ENCODE results near the gene NAA25. TPM values are rescaled to one million over a fixed set of nuclear protein-coding genes. Genes with fewer than 3 reads are reported as not detected.

The NAA25 gene
- total RNA-seq, 5 donors from 2014 or later (not counting 1 experiment from before 2014, with no cell fraction given), result 25.0 to 41.6 (median 31.0) TPM

GRCh38 chr12:112096070-112096469 is 12.5 kb downstream of the NAA25 start:
- Histone ChIP-seq H3K36me3 (ENCODE audit: control insufficient read depth in 2 of 2, extremely low read depth in 1 of 2, insufficient read depth in 1 of 2, low read length in 1 of 2) (peaks cover 3 to 38% of the 10 kb centered on the region in 2 donors), H3K4me1 (ENCODE audit: control insufficient read depth in 1 of 2, extremely low read depth in 1 of 2, insufficient read depth in 2 of 2, low read length in 2 of 2) (no peaks in the 10 kb centered on the region), H3K27me3 (replicated peaks in 1 of 2; ENCODE audit: control insufficient read depth in 2 of 2, extremely low read depth in 1 of 2, insufficient read depth in 2 of 2, low read length in 1 of 2) (no peaks in the 10 kb centered on the region), H3K4me3 (ENCODE audit: control insufficient read depth in 1 of 2, extremely low read depth in 1 of 2, low read length in 1 of 2) (no peak overlapping the region), H3K9me3 (no peaks in the 10 kb centered on the region), H3K27ac (ENCODE audit: low read length) (no peak overlapping the region)
- Mint-ChIP-seq H3K4me1 (peaks cover 28 to 34% (median 32%) of the 10 kb centered on the region in 3 donors), H3K27ac (peak overlapping the region in 1 of 2 donors; percentile 76), H3K4me3 (no peak overlapping the region), H3K9me3 (no peaks in the 10 kb centered on the region), H3K27me3 (no peaks in the 10 kb centered on the region), H3K36me3 (peaks cover 21% of the 10 kb centered on the region)
- ATAC-seq (replicated peaks in 1 of 4) (no peak), DNase-seq (no peak)
- POLR2A ChIA-PET, result no interaction called here
- CTCF ChIA-PET, result interaction anchor here in 1 of 2 donors (0.6 kb wide), 1 partner anchor 23 kb away, joined by 3 read pairs; no protein-coding TSS in a partner anchor

DNA sequence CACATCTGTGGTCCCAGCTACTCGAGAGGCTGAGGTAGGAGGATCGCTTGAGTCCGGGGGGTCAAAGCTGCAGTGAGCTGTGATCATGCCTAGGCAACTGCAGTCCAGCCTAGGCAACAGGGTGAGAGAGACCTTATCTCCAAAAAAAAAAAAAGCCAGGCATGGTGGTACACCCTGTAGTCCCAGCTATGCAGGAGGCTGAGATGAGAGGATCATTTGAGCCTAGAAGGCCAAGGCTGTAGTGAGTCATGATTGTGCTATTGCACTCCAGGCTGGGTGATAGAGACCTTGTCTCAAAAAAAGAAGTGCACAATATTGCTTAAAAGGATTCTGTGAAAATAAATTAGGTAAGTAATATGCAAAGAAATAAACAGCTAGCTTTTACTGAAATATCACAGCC is 17.0 kb downstream of the NAA25 start:
- Histone ChIP-seq H3K27ac (ENCODE audit: low read length) (no peak overlapping the region), H3K9me3 (no peaks in the 10 kb centered on the region), H3K36me3 (ENCODE audit: control insufficient read depth in 2 of 2, extremely low read depth in 1 of 2, insufficient read depth in 1 of 2, low read length in 1 of 2) (peaks cover 0 to 44% of the 10 kb centered on the region in 2 donors), H3K4me3 (ENCODE audit: control insufficient read depth in 1 of 2, extremely low read depth in 1 of 2, low read length in 1 of 2) (no peak overlapping the region), H3K4me1 (ENCODE audit: control insufficient read depth in 1 of 2, extremely low read depth in 1 of 2, insufficient read depth in 2 of 2, low read length in 2 of 2) (no peaks in the 10 kb centered on the region), H3K27me3 (replicated peaks in 1 of 2; ENCODE audit: control insufficient read depth in 2 of 2, extremely low read depth in 1 of 2, insufficient read depth in 2 of 2, low read length in 1 of 2) (no peaks in the 10 kb centered on the region)
- CTCF ChIA-PET, result interaction anchor here in 1 of 2 donors (0.6 kb wide), 1 partner anchor 9 kb away, joined by 5 read pairs; no protein-coding TSS in a partner anchor
- no peaks in the 10 kb centered on the region for H3K27me3 Mint-ChIP-seq
- no peak overlapping the region for H3K4me3 Mint-ChIP-seq
- POLR2A ChIA-PET, result interaction anchor here (0.6 to 0.7 kb wide), 2 partner anchors 61 to 133 kb away, joined by 3 read pairs; no protein-coding TSS in a partner anchor
- H3K9me3 Mint-ChIP-seq, result no peaks in the 10 kb centered on the region
- DNase-seq (no peak), ATAC-seq (replicated peaks in 1 of 4) (no peak)
- WGBS (ENCODE audit: insufficient coverage), result 100% methylated on average over 3 of the region's 3 CpGs
- H3K36me3 Mint-ChIP-seq, result peaks cover 26% of the 10 kb centered on the region
- peaks cover 23 to 24% (median 23%) of the 10 kb centered on the region in 3 donors for H3K4me1 Mint-ChIP-seq
- no peak overlapping the region for H3K27ac Mint-ChIP-seq

DNA sequence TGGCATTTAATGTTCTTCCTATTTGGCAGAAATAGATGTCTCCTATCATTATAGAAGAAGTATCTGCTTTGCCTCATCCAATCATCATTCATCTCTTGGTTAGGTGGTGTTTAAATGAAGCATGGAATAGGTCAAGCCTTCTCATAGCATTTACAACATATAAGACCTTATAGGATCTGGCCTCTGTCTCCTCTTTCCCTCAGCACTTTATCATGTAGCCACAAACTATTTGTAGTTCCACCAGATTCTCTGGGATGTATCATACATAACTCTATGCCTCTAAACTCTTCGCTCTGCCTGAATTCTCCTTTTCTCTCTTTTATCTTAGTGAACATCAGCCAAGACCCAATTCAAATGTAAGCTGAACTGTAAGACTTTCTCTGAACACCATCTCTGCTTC is 20.7 kb downstream of the NAA25 start:
- ChIA-PET CTCF (interaction anchor here in 1 of 2 donors (0.7 kb wide), 1 partner anchor 13 kb away, joined by 3 read pairs; no protein-coding TSS in a partner anchor), POLR2A (interaction anchor here in 1 of 2 donors (0.6 kb wide), 1 partner anchor 10 kb away, joined by 9 read pairs; no protein-coding TSS in a partner anchor)
- Histone ChIP-seq H3K4me3 (ENCODE audit: control insufficient read depth in 1 of 2, extremely low read depth in 1 of 2, low read length in 1 of 2) (no peak overlapping the region), H3K4me1 (ENCODE audit: control insufficient read depth in 1 of 2, extremely low read depth in 1 of 2, insufficient read depth in 2 of 2, low read length in 2 of 2) (no peaks in the 10 kb centered on the region), H3K9me3 (no peaks in the 10 kb centered on the region), H3K27me3 (replicated peaks in 1 of 2; ENCODE audit: control insufficient read depth in 2 of 2, extremely low read depth in 1 of 2, insufficient read depth in 2 of 2, low read length in 1 of 2) (no peaks in the 10 kb centered on the region), H3K36me3 (ENCODE audit: control insufficient read depth in 2 of 2, extremely low read depth in 1 of 2, insufficient read depth in 1 of 2, low read length in 1 of 2) (peaks cover 8 to 41% of the 10 kb centered on the region in 2 donors), H3K27ac (ENCODE audit: low read length) (no peak overlapping the region)
- no peak for ATAC-seq (replicated peaks in 1 of 4)
- H3K36me3 Mint-ChIP-seq, result peaks cover 34% of the 10 kb centered on the region
- 100% methylated on average over 1 of the region's 1 CpG for WGBS (ENCODE audit: insufficient coverage)
- no peaks in the 10 kb centered on the region for H3K9me3 Mint-ChIP-seq
- H3K27ac Mint-ChIP-seq, result peak overlapping the region in 1 of 2 donors; percentile 11
- no peak overlapping the region for H3K4me3 Mint-ChIP-seq
- DNase-seq, result no peak
- peaks cover 12 to 17% (median 15%) of the 10 kb centered on the region in 3 donors for H3K4me1 Mint-ChIP-seq
- no peaks in the 10 kb centered on the region for H3K27me3 Mint-ChIP-seq

DNA sequence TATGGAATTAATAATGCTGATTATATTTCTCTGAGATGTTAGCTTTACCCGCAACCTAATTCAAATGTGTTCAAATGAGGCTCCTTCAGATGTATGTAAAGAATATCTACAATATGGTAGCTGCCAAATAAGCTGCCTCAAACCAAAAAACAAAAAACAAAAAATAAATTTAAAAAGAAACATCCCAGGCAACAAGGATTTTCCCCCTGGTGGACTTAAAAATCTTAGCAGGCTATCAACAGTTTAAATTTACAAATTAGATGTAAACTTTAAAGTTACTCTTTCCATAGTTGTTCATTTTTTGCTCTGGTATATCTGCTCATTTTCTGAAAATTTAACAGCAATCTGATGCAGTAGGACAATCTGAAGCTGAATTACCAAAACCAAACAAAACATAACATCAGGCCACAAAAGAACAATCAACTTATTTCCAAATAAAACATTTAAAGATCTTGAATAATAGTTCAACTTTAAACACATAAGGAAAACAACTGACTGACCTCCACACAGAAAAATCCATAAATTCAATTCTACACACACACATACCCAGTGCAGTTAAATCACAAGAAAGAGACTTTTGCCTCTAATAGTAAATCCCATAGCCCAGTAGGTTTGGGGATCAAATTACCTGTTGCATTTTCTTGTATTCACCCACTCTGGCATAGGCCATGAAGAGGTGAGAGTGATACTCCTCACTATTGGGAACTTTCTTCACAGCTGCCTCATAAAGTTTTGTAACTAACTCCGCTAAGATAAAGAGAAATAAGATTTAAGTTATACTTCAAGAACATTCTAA is 21.3 kb downstream of the NAA25 start:
- H3K4me3 ChIP-seq (ENCODE audit: control insufficient read depth in 1 of 2, extremely low read depth in 1 of 2, low read length in 1 of 2), result no peak overlapping the region
- WGBS (ENCODE audit: insufficient coverage), result no CpG with 5 or more reads among the region's 2 CpGs
- Mint-ChIP-seq H3K27ac (peak overlapping the region in 1 of 2 donors; percentile 11), H3K27me3 (no peaks in the 10 kb centered on the region), H3K36me3 (peaks cover 37% of the 10 kb centered on the region), H3K4me3 (no peak overlapping the region), H3K9me3 (no peaks in the 10 kb centered on the region), H3K4me1 (peaks cover 12 to 17% (median 15%) of the 10 kb centered on the region in 3 donors)
- H3K9me3 ChIP-seq, result no peaks in the 10 kb centered on the region
- CTCF ChIA-PET, result interaction anchor here in 1 of 2 donors (0.7 to 0.9 kb wide), 3 partner anchors 8 to 531 kb away, joined by 3 to 5 read pairs (median 3); no protein-coding TSS in a partner anchor
- no peak overlapping the region for H3K27ac ChIP-seq (ENCODE audit: low read length)
- no peaks in the 10 kb centered on the region for H3K4me1 ChIP-seq (ENCODE audit: control insufficient read depth in 1 of 2, extremely low read depth in 1 of 2, insufficient read depth in 2 of 2, low read length in 2 of 2)
- DNase-seq (no peak), ATAC-seq (replicated peaks in 1 of 4) (no peak)
- no peaks in the 10 kb centered on the region for H3K27me3 ChIP-seq (replicated peaks in 1 of 2; ENCODE audit: control insufficient read depth in 2 of 2, extremely low read depth in 1 of 2, insufficient read depth in 2 of 2, low read length in 1 of 2)
- POLR2A ChIA-PET, result interaction anchor here in 1 of 2 donors (0.6 kb wide), 4 partner anchors 22 to 140 kb away, joined by 4 to 6 read pairs (median 4); no protein-coding TSS in a partner anchor
- H3K36me3 ChIP-seq (ENCODE audit: control insufficient read depth in 2 of 2, extremely low read depth in 1 of 2, insufficient read depth in 1 of 2, low read length in 1 of 2), result peaks cover 8 to 44% of the 10 kb centered on the region in 2 donors

DNA sequence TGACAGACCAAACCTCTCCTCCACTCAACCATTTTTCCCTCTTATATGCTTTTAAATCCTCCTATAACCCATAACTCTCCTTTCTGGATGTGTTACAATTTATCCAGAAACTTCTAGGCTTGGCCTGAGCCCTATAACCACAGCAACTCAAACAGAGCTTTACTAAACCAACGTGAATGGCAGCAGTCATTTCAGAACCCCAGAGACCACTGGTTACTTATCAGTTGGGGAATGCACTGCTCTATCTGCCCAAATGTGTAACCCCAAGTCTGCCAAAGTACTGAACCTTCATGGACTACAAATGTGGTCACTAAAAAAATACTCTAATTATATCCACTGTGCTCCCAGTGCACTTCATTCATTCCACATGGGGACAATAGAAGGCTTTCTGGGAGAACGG is 42.0 kb downstream of the NAA25 start:
- Mint-ChIP-seq H3K36me3 (peaks cover 48% of the 10 kb centered on the region), H3K4me1 (no peaks in the 10 kb centered on the region), H3K27me3 (no peaks in the 10 kb centered on the region), H3K9me3 (no peaks in the 10 kb centered on the region), H3K27ac (no peak overlapping the region), H3K4me3 (no peak overlapping the region)
- no peaks in the 10 kb centered on the region for H3K4me1 ChIP-seq (ENCODE audit: control insufficient read depth in 1 of 2, extremely low read depth in 1 of 2, insufficient read depth in 2 of 2, low read length in 2 of 2)
- 67% methylated on average over 1 of the region's 2 CpGs for WGBS (ENCODE audit: insufficient coverage)
- DNase-seq (no peak), ATAC-seq (replicated peaks in 1 of 4) (no peak)
- H3K36me3 ChIP-seq (ENCODE audit: control insufficient read depth in 2 of 2, extremely low read depth in 1 of 2, insufficient read depth in 1 of 2, low read length in 1 of 2), result peaks cover 9 to 59% of the 10 kb centered on the region in 2 donors
- POLR2A ChIA-PET, result interaction anchor here in 1 of 2 donors (0.5 to 1.2 kb wide), 2 partner anchors 13 to 31 kb away, joined by 5 to 6 read pairs; no protein-coding TSS in a partner anchor
- no peak overlapping the region for H3K4me3 ChIP-seq (ENCODE audit: control insufficient read depth in 1 of 2, extremely low read depth in 1 of 2, low read length in 1 of 2)
- no peaks in the 10 kb centered on the region for H3K27me3 ChIP-seq (replicated peaks in 1 of 2; ENCODE audit: control insufficient read depth in 2 of 2, extremely low read depth in 1 of 2, insufficient read depth in 2 of 2, low read length in 1 of 2)
- H3K27ac ChIP-seq (ENCODE audit: low read length), result no peak overlapping the region
- CTCF ChIA-PET, result interaction anchor here in 1 of 2 donors (0.7 kb wide), 1 partner anchor 130 kb away, joined by 3 read pairs; no protein-coding TSS in a partner anchor
- no peaks in the 10 kb centered on the region for H3K9me3 ChIP-seq

DNA sequence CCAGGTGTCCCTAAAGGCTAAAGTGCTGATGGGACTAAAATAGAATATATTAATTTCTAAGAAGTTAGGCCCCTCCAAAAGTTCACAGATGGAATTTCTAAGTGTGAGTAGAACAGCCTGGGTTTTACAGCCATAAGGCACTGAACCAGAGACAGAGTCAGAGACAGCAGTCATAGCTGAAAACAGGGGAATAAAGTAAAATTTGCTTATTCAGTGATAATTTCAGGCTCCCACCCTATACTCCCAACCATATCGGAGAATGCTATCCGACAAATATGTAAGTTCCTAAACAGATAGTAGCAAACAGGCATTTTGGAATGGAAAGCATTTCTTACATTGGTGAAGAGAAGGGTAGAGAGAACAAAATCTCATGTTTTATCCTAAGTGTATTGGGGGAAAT is 45.3 kb downstream of the NAA25 start:
- Mint-ChIP-seq H3K27ac (no peak overlapping the region), H3K9me3 (no peaks in the 10 kb centered on the region), H3K36me3 (peaks cover 52% of the 10 kb centered on the region), H3K4me1 (no peaks in the 10 kb centered on the region), H3K4me3 (no peak overlapping the region), H3K27me3 (no peaks in the 10 kb centered on the region)
- no peaks in the 10 kb centered on the region for H3K4me1 ChIP-seq (ENCODE audit: control insufficient read depth in 1 of 2, extremely low read depth in 1 of 2, insufficient read depth in 2 of 2, low read length in 2 of 2)
- ChIA-PET POLR2A (no interaction called here), CTCF (no interaction called here)
- no CpG with 5 or more reads among the region's 2 CpGs for WGBS (ENCODE audit: insufficient coverage)
- no peaks in the 10 kb centered on the region for H3K27me3 ChIP-seq (replicated peaks in 1 of 2; ENCODE audit: control insufficient read depth in 2 of 2, extremely low read depth in 1 of 2, insufficient read depth in 2 of 2, low read length in 1 of 2)
- H3K27ac ChIP-seq (ENCODE audit: low read length), result no peak overlapping the region
- H3K36me3 ChIP-seq (ENCODE audit: control insufficient read depth in 2 of 2, extremely low read depth in 1 of 2, insufficient read depth in 1 of 2, low read length in 1 of 2), result peaks cover 10 to 64% of the 10 kb centered on the region in 2 donors
- no peaks in the 10 kb centered on the region for H3K9me3 ChIP-seq
- no peak for ATAC-seq (replicated peaks in 1 of 4)
- no peak overlapping the region for H3K4me3 ChIP-seq (ENCODE audit: control insufficient read depth in 1 of 2, extremely low read depth in 1 of 2, low read length in 1 of 2)
- no peak for DNase-seq
